Right atrium auricular region (tissue), 2 donors: ENCODE measurements around the gene PDE6A. TPM values are rescaled to one million over a fixed set of nuclear protein-coding genes. Genes with fewer than 3 reads are reported as not detected.
"Not testable (repeated sequence)": the region's sequence is repeated elsewhere in the genome, so short reads cannot be mapped to it uniquely, and the experiment has no call there.

Experiments
- DNase-seq: peaks from one replicate; pipeline ENCODE4 v3.0.0-alpha.2; 2019; ENCODE audit warnings: low spot score
- H3K27ac ChIP-seq, 2 donors: fragments of 200-600 bp; sonication (generic); 1 replicate in 1 of 2; 2 replicates in 1 of 2; pipeline ENCODE4 v1.5.1; 2016 to 2019
- H3K27me3 ChIP-seq, 2 donors: fragments of 200-600 bp; sonication (generic); one replicate each; pipeline versions ENCODE4 v1.5.1 to v1.6.0; 2017 to 2019
- H3K36me3 ChIP-seq: fragments of 200-600 bp; sonication (generic); one replicate; pipeline ENCODE4 v1.5.1; 2016
- H3K4me1 ChIP-seq, 2 donors: fragments of 200-600 bp; sonication (generic); one replicate each; pipeline versions ENCODE4 v1.5.1 to v1.6.0; 2017 to 2019
- H3K4me3 ChIP-seq, 2 donors: fragments of 200-600 bp; sonication (generic); 1 replicate in 1 of 2; 2 replicates in 1 of 2; pipeline ENCODE4 v1.5.1; 2017 to 2019; ENCODE audit warnings: mild to moderate bottlenecking in 1 of 2, moderate library complexity in 1 of 2
- H3K9me3 ChIP-seq, 2 donors: fragments of 200-600 bp; sonication (generic); one replicate each; pipeline ENCODE4 v1.5.1; 2019
- CTCF ChIP-seq, 2 donors: fragments of 200-600 bp; sonication (generic); IDR thresholded peaks; one replicate each; pipeline ENCODE4 v1.5.1; 2019; ENCODE audit warnings: antibody characterized with exemption in 2 of 2
- total RNA-seq, 2 donors: library from RNA; depleted of rRNA; stranded (reverse); fragments of >200 nt; gene quantifications; one replicate each; pipeline ENCODE4 v1.1.0, GENCODE V29; 2016

The PDE6A gene
- total RNA-seq, 2 donors from 2014 or later, result 0.08 TPM; not detected in 1

- DNase-seq, result no peak
- TF ChIP-seq CTCF (IDR thresholded peaks at IDR 0.05), result no peak
- no peaks in the 10 kb centered on the region for H3K27me3 ChIP-seq
- no peak overlapping the region for H3K27ac ChIP-seq
- H3K4me1 ChIP-seq, result peaks cover 0 to 9% of the 10 kb centered on the region in 2 donors
- no peaks in the 10 kb centered on the region for H3K36me3 ChIP-seq
- H3K4me3 ChIP-seq, result no peak overlapping the region
- H3K9me3 ChIP-seq, result no peaks in the 10 kb centered on the region
Observed at GRCh38 chr5:149886692-149887470, 57.7 kb downstream of the PDE6A start.

- H3K4me1 ChIP-seq, result peaks cover 0 to 9% of the 10 kb centered on the region in 2 donors
- no peak overlapping the region for H3K27ac ChIP-seq
- no peaks in the 10 kb centered on the region for H3K9me3 ChIP-seq
- no peak for DNase-seq
- H3K27me3 ChIP-seq, result no peaks in the 10 kb centered on the region
- no peak for TF ChIP-seq CTCF (IDR thresholded peaks at IDR 0.05)
- no peak overlapping the region for H3K4me3 ChIP-seq
- H3K36me3 ChIP-seq, result no peaks in the 10 kb centered on the region
Observed at GRCh38 chr5:149886060-149886459, 58.5 kb downstream of the PDE6A start.

- DNase-seq, result no peak
- no peak for TF ChIP-seq CTCF (IDR thresholded peaks at IDR 0.05)
- H3K27me3 ChIP-seq, result no peaks in the 10 kb centered on the region
Observed at GRCh38 chr5:149885513-149885912, 59.1 kb downstream of the PDE6A start.

GRCh38 chr5:149883550-149883949, 61.0 kb downstream of the PDE6A start:
- Histone ChIP-seq H3K4me3 (no peak overlapping the region), H3K27ac (no peak overlapping the region), H3K36me3 (no peaks in the 10 kb centered on the region), H3K9me3 (no peaks in the 10 kb centered on the region), H3K27me3 (no peaks in the 10 kb centered on the region), H3K4me1 (peaks cover 0 to 9% of the 10 kb centered on the region in 2 donors)
- no peak for TF ChIP-seq CTCF (IDR thresholded peaks at IDR 0.05)
- DNase-seq, result no peak

More at GRCh38 chr5:149885513-149885912, 59.1 kb downstream of the PDE6A start:
- no peaks in the 10 kb centered on the region for H3K36me3 ChIP-seq
- no peaks in the 10 kb centered on the region for H3K9me3 ChIP-seq
- no peak overlapping the region for H3K27ac ChIP-seq
- peaks cover 0 to 9% of the 10 kb centered on the region in 2 donors for H3K4me1 ChIP-seq
- H3K4me3 ChIP-seq, result no peak overlapping the region

GRCh38 chr5:149882633-149883032, 62.0 kb downstream of the PDE6A start:
- H3K27ac ChIP-seq, H3K36me3 ChIP-seq, H3K27me3 ChIP-seq, DNase-seq, H3K9me3 ChIP-seq, H3K4me3 ChIP-seq, H3K4me1 ChIP-seq: not testable (repeated sequence)

GRCh38 chr5:149881874-149882273, 62.7 kb downstream of the PDE6A start:
- no peaks in the 10 kb centered on the region for H3K36me3 ChIP-seq
- no peaks in the 10 kb centered on the region for H3K9me3 ChIP-seq
- TF ChIP-seq CTCF (IDR thresholded peaks at IDR 0.05), result no peak
- DNase-seq, result no peak
- no peaks in the 10 kb centered on the region for H3K4me1 ChIP-seq
- no peak overlapping the region for H3K4me3 ChIP-seq
- no peak overlapping the region for H3K27ac ChIP-seq
- no peaks in the 10 kb centered on the region for H3K27me3 ChIP-seq
